ENCODE data around the gene PDE4D. TPM values are rescaled to one million over a fixed set of nuclear protein-coding genes. Genes with fewer than 3 reads are reported as not detected.
A peak's percentile ranks its signal among the peaks of the same experiment; 100 is the strongest.

PDE4D gene
- 18.9 and 19.9 TPM in 2 replicates for total RNA-seq

DNA sequence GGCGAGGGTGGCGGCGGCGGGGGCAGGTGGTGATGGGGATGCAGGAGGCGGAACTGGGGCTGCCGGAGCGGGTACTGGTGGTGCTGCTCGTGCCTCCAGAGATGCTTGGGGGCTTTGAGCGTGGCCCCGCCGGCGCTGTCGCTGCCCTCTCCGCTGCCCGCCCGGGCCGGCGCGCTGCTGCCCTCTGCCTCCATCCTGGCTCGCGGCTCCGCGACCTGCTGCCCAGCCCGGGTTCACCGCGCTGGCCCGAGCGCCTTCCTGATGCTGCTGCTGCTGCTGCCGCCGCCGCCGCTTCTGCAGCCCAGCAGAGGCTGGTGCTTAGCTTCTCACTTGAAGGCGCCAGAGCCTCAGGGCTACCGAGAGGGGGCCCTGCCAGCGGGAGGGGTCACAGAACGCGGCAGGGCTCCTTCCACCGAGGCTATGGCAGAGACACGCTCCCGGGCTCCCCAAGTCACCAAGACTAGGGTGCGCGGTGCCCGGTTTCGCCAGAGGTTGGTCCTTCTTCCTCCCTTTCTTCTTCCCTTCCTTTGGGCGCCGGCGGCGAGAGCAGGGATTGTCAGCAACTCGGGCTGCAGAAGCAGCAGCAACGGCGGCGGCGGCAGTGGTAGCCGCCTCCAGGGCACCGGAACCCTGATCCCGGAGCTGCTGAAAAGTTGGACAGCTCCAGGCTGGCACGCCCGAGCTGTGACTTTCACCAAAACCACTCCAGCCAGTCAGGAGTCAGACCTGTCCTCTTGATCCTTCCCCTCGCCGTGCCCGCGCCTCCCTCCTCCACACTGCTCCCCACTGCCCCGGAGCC lies at the start of gene PDE4D:
TSS of gene PDE4D (minus strand) at position 298 of the 799 bp plus-strand sequence.
- H3K9me3 ChIP-seq (ENCODE audit: low read depth, low read length): no peaks in the 10 kb centered on the region
- no peaks in the 10 kb centered on the region for H4K20me1 ChIP-seq (ENCODE audit: insufficient read depth, low read length)
- no peaks in the 10 kb centered on the region for H3K4me1 ChIP-seq (ENCODE audit: insufficient read depth, low read length)
- peak within 1 kb of the TSS; percentile 55 for H3K4me2 ChIP-seq (ENCODE audit: insufficient read depth, low read length)
- TF ChIP-seq, protein P1, sequence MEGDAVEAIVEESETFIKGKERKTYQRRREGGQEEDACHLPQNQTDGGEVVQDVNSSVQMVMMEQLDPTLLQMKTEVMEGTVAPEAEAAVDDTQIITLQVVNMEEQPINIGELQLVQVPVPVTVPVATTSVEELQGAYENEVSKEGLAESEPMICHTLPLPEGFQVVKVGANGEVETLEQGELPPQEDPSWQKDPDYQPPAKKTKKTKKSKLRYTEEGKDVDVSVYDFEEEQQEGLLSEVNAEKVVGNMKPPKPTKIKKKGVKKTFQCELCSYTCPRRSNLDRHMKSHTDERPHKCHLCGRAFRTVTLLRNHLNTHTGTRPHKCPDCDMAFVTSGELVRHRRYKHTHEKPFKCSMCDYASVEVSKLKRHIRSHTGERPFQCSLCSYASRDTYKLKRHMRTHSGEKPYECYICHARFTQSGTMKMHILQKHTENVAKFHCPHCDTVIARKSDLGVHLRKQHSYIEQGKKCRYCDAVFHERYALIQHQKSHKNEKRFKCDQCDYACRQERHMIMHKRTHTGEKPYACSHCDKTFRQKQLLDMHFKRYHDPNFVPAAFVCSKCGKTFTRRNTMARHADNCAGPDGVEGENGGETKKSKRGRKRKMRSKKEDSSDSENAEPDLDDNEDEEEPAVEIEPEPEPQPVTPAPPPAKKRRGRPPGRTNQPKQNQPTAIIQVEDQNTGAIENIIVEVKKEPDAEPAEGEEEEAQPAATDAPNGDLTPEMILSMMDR (IDR thresholded peaks at IDR 0.05; ENCODE audit: extremely low read depth, low read depth, low read length): no peak
- no peak within 1 kb of the TSS for H3K27ac ChIP-seq (ENCODE audit: low read depth, low read length)
- no peaks in the 10 kb centered on the region for H3K79me2 ChIP-seq (ENCODE audit: insufficient read depth, low read length)
- peak; percentile 96 for DNase-seq (ENCODE audit: insufficient read length, low spot score, missing footprints)
- peak within 1 kb of the TSS; percentile 60 for H3K4me3 ChIP-seq (ENCODE audit: insufficient read depth, low read length)
- H3K27me3 ChIP-seq (ENCODE audit: insufficient read depth, low read length): peaks cover 28% of the 10 kb centered on the region
- no peaks in the 10 kb centered on the region for H3K36me3 ChIP-seq (ENCODE audit: insufficient read depth, low read length)
- no peak within 1 kb of the TSS for H2AFZ ChIP-seq (ENCODE audit: low read length)

DNA sequence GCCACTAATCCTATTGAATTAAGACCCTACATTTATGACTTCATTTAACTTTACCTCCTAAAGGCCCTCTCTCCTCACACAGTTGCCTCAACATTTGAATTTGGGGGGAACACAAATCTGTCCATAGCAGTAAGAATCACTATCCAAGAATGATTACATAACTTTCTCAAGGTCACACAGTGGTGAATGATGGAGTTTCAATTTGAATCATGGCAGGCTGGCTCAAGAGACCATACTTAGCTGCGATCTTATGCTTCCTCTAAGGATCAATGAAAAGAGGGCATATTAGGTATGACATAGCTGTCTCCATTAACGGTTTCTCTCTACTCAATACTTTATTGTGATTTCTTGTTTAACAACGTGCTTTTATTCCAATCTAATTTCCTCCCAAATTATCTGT lies 44.1 kb upstream of the PDE4D start:
- TF ChIP-seq, protein P1 (IDR thresholded peaks at IDR 0.05; ENCODE audit: extremely low read depth, low read depth, low read length): no peak
- H3K27ac ChIP-seq (ENCODE audit: low read depth, low read length): no peak overlapping the region
- H3K4me3 ChIP-seq (ENCODE audit: insufficient read depth, low read length): no peak overlapping the region
- no peaks in the 10 kb centered on the region for H3K9me3 ChIP-seq (ENCODE audit: low read depth, low read length)
- no peaks in the 10 kb centered on the region for H3K36me3 ChIP-seq (ENCODE audit: insufficient read depth, low read length)
- no peaks in the 10 kb centered on the region for H3K4me1 ChIP-seq (ENCODE audit: insufficient read depth, low read length)
- no peak for DNase-seq (ENCODE audit: insufficient read length, low spot score, missing footprints)
- H3K4me2 ChIP-seq (ENCODE audit: insufficient read depth, low read length): no peak overlapping the region
- no peaks in the 10 kb centered on the region for H3K27me3 ChIP-seq (ENCODE audit: insufficient read depth, low read length)
- no peak overlapping the region for H2AFZ ChIP-seq (ENCODE audit: low read length)
- no peaks in the 10 kb centered on the region for H4K20me1 ChIP-seq (ENCODE audit: insufficient read depth, low read length)
- no peaks in the 10 kb centered on the region for H3K79me2 ChIP-seq (ENCODE audit: insufficient read depth, low read length)

DNA sequence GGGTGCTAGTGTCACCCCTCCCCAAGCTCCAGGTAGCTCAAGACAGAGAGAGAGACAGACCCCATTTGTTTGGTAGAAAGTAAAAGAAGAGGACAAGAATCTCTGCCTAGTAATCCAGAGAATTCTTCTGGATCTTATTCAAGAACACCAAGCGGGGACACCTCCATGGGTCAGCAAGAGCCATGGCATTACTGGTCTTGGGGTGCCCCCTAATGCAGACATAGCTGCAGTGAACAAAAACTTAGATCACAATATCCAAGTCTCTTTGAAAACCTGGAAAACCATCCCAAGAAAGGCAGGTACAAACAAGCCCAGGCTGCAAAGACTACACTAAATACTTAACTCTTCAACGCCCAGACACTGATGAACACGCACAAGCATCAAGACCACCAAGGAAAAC lies 29.9 kb upstream of the PDE4D start:
- TF ChIP-seq, protein P1 (IDR thresholded peaks at IDR 0.05; ENCODE audit: extremely low read depth, low read depth, low read length): no peak
- Histone ChIP-seq H2AFZ (ENCODE audit: low read length) (no peak overlapping the region), H3K4me1 (ENCODE audit: insufficient read depth, low read length) (no peaks in the 10 kb centered on the region), H4K20me1 (ENCODE audit: insufficient read depth, low read length) (no peaks in the 10 kb centered on the region), H3K9me3 (ENCODE audit: low read depth, low read length) (no peaks in the 10 kb centered on the region), H3K36me3 (ENCODE audit: insufficient read depth, low read length) (no peaks in the 10 kb centered on the region), H3K27me3 (ENCODE audit: insufficient read depth, low read length) (no peaks in the 10 kb centered on the region), H3K4me3 (ENCODE audit: insufficient read depth, low read length) (no peak overlapping the region), H3K27ac (ENCODE audit: low read depth, low read length) (no peak overlapping the region), H3K79me2 (ENCODE audit: insufficient read depth, low read length) (no peaks in the 10 kb centered on the region), H3K4me2 (ENCODE audit: insufficient read depth, low read length) (no peak overlapping the region)
- no peak for DNase-seq (ENCODE audit: insufficient read length, low spot score, missing footprints)

DNA sequence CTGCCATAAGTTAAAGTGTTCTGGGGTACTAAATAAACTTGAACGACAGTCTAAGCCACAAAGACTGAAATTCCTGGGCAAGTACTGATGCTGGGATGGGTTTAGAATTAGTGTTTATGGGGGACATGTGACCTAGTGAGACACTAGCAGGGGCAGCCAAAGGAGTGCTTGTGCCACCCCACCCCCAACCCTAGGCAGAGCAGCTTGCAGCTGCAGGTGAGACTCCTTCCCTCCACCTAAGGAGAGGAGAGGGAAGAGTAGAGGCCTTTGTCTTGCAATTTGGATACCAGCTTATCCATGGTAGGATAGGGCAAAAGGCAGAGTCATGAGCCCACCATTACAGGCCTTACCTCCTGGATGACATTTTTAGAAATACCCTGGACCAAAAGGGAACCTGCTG lies 28.7 kb upstream of the PDE4D start:
- DNase-seq (ENCODE audit: insufficient read length, low spot score, missing footprints): no peak
- Histone ChIP-seq H3K27me3 (ENCODE audit: insufficient read depth, low read length) (no peaks in the 10 kb centered on the region), H3K4me3 (ENCODE audit: insufficient read depth, low read length) (no peak overlapping the region), H3K27ac (ENCODE audit: low read depth, low read length) (no peak overlapping the region), H2AFZ (ENCODE audit: low read length) (no peak overlapping the region), H3K79me2 (ENCODE audit: insufficient read depth, low read length) (no peaks in the 10 kb centered on the region), H3K9me3 (ENCODE audit: low read depth, low read length) (no peaks in the 10 kb centered on the region), H3K36me3 (ENCODE audit: insufficient read depth, low read length) (no peaks in the 10 kb centered on the region), H3K4me2 (ENCODE audit: insufficient read depth, low read length) (no peak overlapping the region), H3K4me1 (ENCODE audit: insufficient read depth, low read length) (no peaks in the 10 kb centered on the region), H4K20me1 (ENCODE audit: insufficient read depth, low read length) (no peaks in the 10 kb centered on the region)
- TF ChIP-seq, protein P1 (IDR thresholded peaks at IDR 0.05; ENCODE audit: extremely low read depth, low read depth, low read length): no peak

All from osteoblast (primary cell).